Vagina (tissue), 2 donors: Measurements from ENCODE around the gene INKA2.

Experiments
- POLR2A ChIP-seq, 2 donors: fragments of 450-650 bp; IDR thresholded peaks; one replicate each; pipeline ENCODE4 v1.6.1; 2017; ENCODE audit warnings: antibody characterized with exemption in 2 of 2, mild to moderate bottlenecking in 2 of 2, moderate library complexity in 2 of 2
- POLR2AphosphoS5 ChIP-seq, 2 donors: sonication (generic); formaldehyde crosslinking; IDR thresholded peaks; one replicate each; pipeline ENCODE4 v1.9.0; 2017; ENCODE audit warnings: antibody characterized with exemption in 2 of 2, mild to moderate bottlenecking in 2 of 2, low read depth in 1 of 2; ENCODE audit not compliant: insufficient read depth in 1 of 2
- TF ChIP-seq, protein P1 (sequence below), 3 experiments: fragments of 450-650 bp in 2 of 3; fragments of 200-600 bp in 1 of 3; sonication (generic) in 1 of 3; IDR thresholded peaks; one replicate each; pipeline ENCODE4 v1.5.1; 2017 to 2019; ENCODE audit warnings: antibody characterized with exemption in 3 of 3, mild to moderate bottlenecking in 2 of 3, moderate library complexity in 2 of 3

DNA sequence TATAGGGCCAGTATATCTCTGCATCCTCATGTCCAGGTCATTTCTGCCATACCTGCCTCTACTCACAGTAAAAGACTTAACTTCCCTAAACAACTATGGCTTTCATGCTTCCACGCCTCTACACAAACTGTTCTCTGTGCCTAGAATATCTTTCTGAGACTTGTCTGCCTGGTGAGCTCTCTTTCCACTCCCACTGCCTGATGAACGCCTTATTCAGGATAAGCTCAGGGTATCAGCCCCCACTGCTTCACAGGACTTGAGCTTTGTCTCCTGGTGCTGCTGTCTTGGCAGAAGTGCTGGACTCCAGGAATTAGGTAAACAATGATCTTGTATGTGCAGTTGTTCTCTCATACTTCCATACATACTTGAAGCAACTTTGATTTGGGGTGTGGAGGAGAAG, 11.7 kb upstream of the INKA2 start:
- no peak for TF ChIP-seq POLR2A (IDR thresholded peaks at IDR 0.05)
- TF ChIP-seq POLR2AphosphoS5 (IDR thresholded peaks at IDR 0.05; ENCODE audit: insufficient read depth in 1 of 2, low read depth in 1 of 2), result no peak
- TF ChIP-seq, protein P1, sequence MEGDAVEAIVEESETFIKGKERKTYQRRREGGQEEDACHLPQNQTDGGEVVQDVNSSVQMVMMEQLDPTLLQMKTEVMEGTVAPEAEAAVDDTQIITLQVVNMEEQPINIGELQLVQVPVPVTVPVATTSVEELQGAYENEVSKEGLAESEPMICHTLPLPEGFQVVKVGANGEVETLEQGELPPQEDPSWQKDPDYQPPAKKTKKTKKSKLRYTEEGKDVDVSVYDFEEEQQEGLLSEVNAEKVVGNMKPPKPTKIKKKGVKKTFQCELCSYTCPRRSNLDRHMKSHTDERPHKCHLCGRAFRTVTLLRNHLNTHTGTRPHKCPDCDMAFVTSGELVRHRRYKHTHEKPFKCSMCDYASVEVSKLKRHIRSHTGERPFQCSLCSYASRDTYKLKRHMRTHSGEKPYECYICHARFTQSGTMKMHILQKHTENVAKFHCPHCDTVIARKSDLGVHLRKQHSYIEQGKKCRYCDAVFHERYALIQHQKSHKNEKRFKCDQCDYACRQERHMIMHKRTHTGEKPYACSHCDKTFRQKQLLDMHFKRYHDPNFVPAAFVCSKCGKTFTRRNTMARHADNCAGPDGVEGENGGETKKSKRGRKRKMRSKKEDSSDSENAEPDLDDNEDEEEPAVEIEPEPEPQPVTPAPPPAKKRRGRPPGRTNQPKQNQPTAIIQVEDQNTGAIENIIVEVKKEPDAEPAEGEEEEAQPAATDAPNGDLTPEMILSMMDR (IDR thresholded peaks at IDR 0.05), result no peak
